ENCODE data around the gene PDZD2. TPM values are rescaled to one million over a fixed set of nuclear protein-coding genes. Genes with fewer than 3 reads are reported as not detected.

The PDZD2 gene
- total RNA-seq, 1 donor from 2014 or later: 105 TPM

- DNase-seq (ENCODE audit: low spot score) (no peak), ATAC-seq (no peak)
- intact Hi-C loops (cut with DNase I): no loop called here
Measured at GRCh38 chr5:31832966-31833365, 194.0 kb downstream of the PDZD2 start.

GRCh38 chr5:31833710-31834109 lies 194.8 kb downstream of the PDZD2 start:
- intact Hi-C loops (cut with DNase I): no loop called here
- ATAC-seq (no peak), DNase-seq (ENCODE audit: low spot score) (no peak)

GRCh38 chr5:31844622-31845345 lies 205.9 kb downstream of the PDZD2 start:
- ATAC-seq: no peak
- no peak for DNase-seq (ENCODE audit: low spot score)
- intact Hi-C loops (cut with DNase I): no loop called here

- intact Hi-C loops (cut with DNase I): no loop called here
- DNase-seq (ENCODE audit: low spot score): no peak
- no peak for ATAC-seq
Measured at GRCh38 chr5:31845361-31845760, 206.4 kb downstream of the PDZD2 start.

- intact Hi-C loops (cut with DNase I): no loop called here
- DNase-seq (ENCODE audit: low spot score) (no peak), ATAC-seq (no peak)
Measured at GRCh38 chr5:31846934-31847333, 208.0 kb downstream of the PDZD2 start.

GRCh38 chr5:31847354-31847753 lies 208.4 kb downstream of the PDZD2 start:
- intact Hi-C loops (cut with DNase I): no loop called here

GRCh38 chr5:31850981-31851689 lies 212.2 kb downstream of the PDZD2 start:
- ATAC-seq (no peak), DNase-seq (ENCODE audit: low spot score) (no peak)
- intact Hi-C loops (cut with DNase I): no loop called here

More at GRCh38 chr5:31847354-31847753, 208.4 kb downstream of the PDZD2 start:
- DNase-seq (ENCODE audit: low spot score) (no peak), ATAC-seq (no peak)

GRCh38 chr5:31853398-31854135 lies 214.6 kb downstream of the PDZD2 start:
- no peak for DNase-seq (ENCODE audit: low spot score)
- peak; percentile 8 for ATAC-seq
- intact Hi-C loops (cut with DNase I): no loop called here

- peak; percentile 76 for ATAC-seq
- intact Hi-C loops (cut with DNase I): loop anchor here (1.0 kb wide), 1 partner anchor 32 kb away; no protein-coding TSS in a partner anchor
- DNase-seq (ENCODE audit: low spot score): peak; percentile 70
Measured at GRCh38 chr5:31854181-31855133, 215.5 kb downstream of the PDZD2 start.

GRCh38 chr5:31855134-31856040 lies 216.5 kb downstream of the PDZD2 start:
- peak; percentile 74 for ATAC-seq
- intact Hi-C loops (cut with DNase I): loop anchor here (1.0 kb wide), 1 partner anchor 31 kb away; no protein-coding TSS in a partner anchor
- peak; percentile 75 for DNase-seq (ENCODE audit: low spot score)

GRCh38 chr5:31859096-31859495 lies 220.2 kb downstream of the PDZD2 start:
- ATAC-seq: no peak
- no peak for DNase-seq (ENCODE audit: low spot score)
- intact Hi-C loops (cut with DNase I): no loop called here

- DNase-seq (ENCODE audit: low spot score) (no peak), ATAC-seq (no peak)
- intact Hi-C loops (cut with DNase I): no loop called here
Measured at GRCh38 chr5:31860278-31860677, 221.3 kb downstream of the PDZD2 start.

GRCh38 chr5:31860726-31861433 lies 221.9 kb downstream of the PDZD2 start:
- ATAC-seq: no peak
- intact Hi-C loops (cut with DNase I): no loop called here
- DNase-seq (ENCODE audit: low spot score): no peak

GRCh38 chr5:31861601-31862000 lies 222.7 kb downstream of the PDZD2 start:
- intact Hi-C loops (cut with DNase I): no loop called here
- ATAC-seq (no peak), DNase-seq (ENCODE audit: low spot score) (no peak)

GRCh38 chr5:31863991-31864411 lies 225.1 kb downstream of the PDZD2 start:
- intact Hi-C loops (cut with DNase I): no loop called here
- DNase-seq (ENCODE audit: low spot score) (no peak), ATAC-seq (no peak)

- no peak for DNase-seq (ENCODE audit: low spot score)
- intact Hi-C loops (cut with DNase I): no loop called here
- no peak for ATAC-seq
Measured at GRCh38 chr5:31866166-31866565, 227.2 kb downstream of the PDZD2 start.

- ATAC-seq (no peak), DNase-seq (ENCODE audit: low spot score) (no peak)
- intact Hi-C loops (cut with DNase I): no loop called here
Measured at GRCh38 chr5:31867219-31867618, 228.3 kb downstream of the PDZD2 start.

Measured in sciatic nerve (tissue), 2 donors.